ENCODE results near the gene EMILIN2.
"Not testable (repeated sequence)": the region's sequence is repeated elsewhere in the genome, so short reads cannot be mapped to it uniquely, and the experiment has no call there.

Gene EMILIN2

GRCh38 chr18:2825613-2826175, 21.1 kb upstream of the EMILIN2 start:
- peak in 1 of 2 donors; percentile 10 for DNase-seq (ENCODE audit: low read depth in 2 of 2)
- TF ChIP-seq CTCF (IDR thresholded peaks at IDR 0.05; ENCODE audit: low read depth, low read length), result no peak
- H3K4me3 ChIP-seq (replicated peaks in 1 of 2; ENCODE audit: low read depth in 2 of 2, low read length in 2 of 2), result no peak overlapping the region

- no peak overlapping the region for H3K4me3 ChIP-seq (replicated peaks in 1 of 2; ENCODE audit: low read depth in 2 of 2, low read length in 2 of 2)
- DNase-seq (ENCODE audit: low read depth in 2 of 2), result peak; percentile 47 to 86
- no peak for TF ChIP-seq CTCF (IDR thresholded peaks at IDR 0.05; ENCODE audit: low read depth, low read length)
Observed at GRCh38 chr18:2826581-2826980, 20.2 kb upstream of the EMILIN2 start.

- peak; percentile 40 to 51 for DNase-seq (ENCODE audit: low read depth in 2 of 2)
- no peak for TF ChIP-seq CTCF (IDR thresholded peaks at IDR 0.05; ENCODE audit: low read depth, low read length)
- H3K4me3 ChIP-seq (replicated peaks in 1 of 2; ENCODE audit: low read depth in 2 of 2, low read length in 2 of 2), result no peak overlapping the region
Observed at GRCh38 chr18:2827061-2827460, 19.7 kb upstream of the EMILIN2 start.

GRCh38 chr18:2836118-2836517, 10.7 kb upstream of the EMILIN2 start:
- not testable (repeated sequence) for DNase-seq (ENCODE audit: low read depth in 2 of 2); H3K4me3 ChIP-seq (replicated peaks in 1 of 2; ENCODE audit: low read depth in 2 of 2, low read length in 2 of 2)

GRCh38 chr18:2837290-2837689, 9.5 kb upstream of the EMILIN2 start:
- not testable (repeated sequence) for H3K4me3 ChIP-seq (replicated peaks in 1 of 2; ENCODE audit: low read depth in 2 of 2, low read length in 2 of 2); DNase-seq (ENCODE audit: low read depth in 2 of 2)

GRCh38 chr18:2839202-2839601, 7.6 kb upstream of the EMILIN2 start:
- TF ChIP-seq CTCF (IDR thresholded peaks at IDR 0.05; ENCODE audit: low read depth, low read length), result no peak
- no peak overlapping the region for H3K4me3 ChIP-seq (replicated peaks in 1 of 2; ENCODE audit: low read depth in 2 of 2, low read length in 2 of 2)
- DNase-seq (ENCODE audit: low read depth in 2 of 2), result no peak

- no peak for DNase-seq (ENCODE audit: low read depth in 2 of 2)
- TF ChIP-seq CTCF (IDR thresholded peaks at IDR 0.05; ENCODE audit: low read depth, low read length), result no peak
Observed at GRCh38 chr18:2840521-2840920, 6.3 kb upstream of the EMILIN2 start.

GRCh38 chr18:2843146-2843545, 3.7 kb upstream of the EMILIN2 start:
- no peak for TF ChIP-seq CTCF (IDR thresholded peaks at IDR 0.05; ENCODE audit: low read depth, low read length)
- no peak overlapping the region for H3K4me3 ChIP-seq (replicated peaks in 1 of 2; ENCODE audit: low read depth in 2 of 2, low read length in 2 of 2)
- no peak for DNase-seq (ENCODE audit: low read depth in 2 of 2)

More at GRCh38 chr18:2840521-2840920, 6.3 kb upstream of the EMILIN2 start:
- no peak overlapping the region for H3K4me3 ChIP-seq (replicated peaks in 1 of 2; ENCODE audit: low read depth in 2 of 2, low read length in 2 of 2)
